MM.1S (cell line): ENCODE results near the gene CPLANE1.

Source experiments
- DNase-seq: peaks from one replicate; pipeline ENCODE4 v3.0.0-alpha.2; 2015
- H2AFZ ChIP-seq: fragments of 300-600 bp; sonication (generic); 2 replicates; pipeline ENCODE4 v1.6.0; 2016; ENCODE audit warnings: antibody characterized with exemption, low read length
- H3F3A ChIP-seq: fragments of 300-600 bp; sonication (generic); 2 replicates; pipeline ENCODE4 v1.6.1; 2016; ENCODE audit warnings: mild to moderate bottlenecking, antibody characterized with exemption, low read length, moderate library complexity, mixed read lengths; ENCODE audit not compliant: insufficient read depth
- H3K27ac ChIP-seq: fragments of 300-600 bp; sonication (generic); 2 replicates; pipeline ENCODE4 v1.5.1; 2016; ENCODE audit warnings: mild to moderate bottlenecking, low read length
- H3K27me3 ChIP-seq: fragments of 300-600 bp; sonication (generic); replicated peaks from 2 replicates; pipeline ENCODE4 v1.6.0; 2016; ENCODE audit warnings: low read length; ENCODE audit not compliant: insufficient read depth
- H3K36me3 ChIP-seq: fragments of 300-600 bp; sonication (generic); replicated peaks from 2 replicates; pipeline ENCODE4 v1.6.1; 2016; ENCODE audit warnings: mild to moderate bottlenecking, low read length, mixed read lengths; ENCODE audit not compliant: insufficient read depth
- H3K4me1 ChIP-seq: fragments of 300-600 bp; sonication (generic); 2 replicates; pipeline ENCODE4 v1.6.1; 2016; ENCODE audit warnings: low read length, mixed read lengths
- H3K4me2 ChIP-seq: fragments of 300-600 bp; sonication (generic); 2 replicates; pipeline ENCODE4 v1.6.0; 2016; ENCODE audit warnings: low read depth, low read length
- H3K4me3 ChIP-seq: fragments of 300-600 bp; sonication (generic); 2 replicates; pipeline ENCODE4 v1.5.1; 2016; ENCODE audit warnings: low read length, mixed read lengths
- H3K79me2 ChIP-seq: fragments of 300-600 bp; sonication (generic); 2 replicates; pipeline ENCODE4 v1.6.1; 2016; ENCODE audit warnings: mixed run types, low read length, mixed read lengths
- H3K9ac ChIP-seq: fragments of 300-600 bp; sonication (generic); 2 replicates; pipeline ENCODE4 v1.6.1; 2016; ENCODE audit warnings: low read length, mixed read lengths
- H3K9me2 ChIP-seq: fragments of 300-600 bp; sonication (generic); replicated peaks from 2 replicates; pipeline ENCODE4 v1.6.1; 2016; ENCODE audit warnings: mild to moderate bottlenecking, low read length, mixed read lengths; ENCODE audit not compliant: insufficient read depth
- H3K9me3 ChIP-seq: fragments of 300-600 bp; sonication (generic); replicated peaks from 2 replicates; pipeline ENCODE4 v1.6.1; 2016; ENCODE audit warnings: mild to moderate bottlenecking, low read length, mixed read lengths; ENCODE audit not compliant: insufficient read depth
- H4K20me1 ChIP-seq: fragments of 300-600 bp; sonication (generic); 2 replicates; pipeline ENCODE4 v1.6.1; 2016; ENCODE audit warnings: mild to moderate bottlenecking, low read length, moderate library complexity, mixed read lengths; ENCODE audit not compliant: insufficient read depth
- CTCF ChIP-seq: fragments of 300-600 bp; sonication (generic); IDR thresholded peaks from 2 replicates; pipeline ENCODE4 v1.5.1; 2016; ENCODE audit warnings: antibody characterized with exemption, low read length, mixed read lengths
- EZH2 ChIP-seq: fragments of 300-600 bp; sonication (generic); optimal IDR thresholded peaks from 2 replicates; pipeline ENCODE3; 2017; ENCODE audit warnings: low read depth, mild to moderate bottlenecking, antibody characterized with exemption, low read length, mixed read lengths
- EZH2phosphoT487 ChIP-seq: fragments of 300-600 bp; sonication (generic); IDR thresholded peaks from 2 replicates; pipeline ENCODE4 v1.6.1; 2018; ENCODE audit warnings: antibody characterized with exemption, low read length

Gene CPLANE1

DNA sequence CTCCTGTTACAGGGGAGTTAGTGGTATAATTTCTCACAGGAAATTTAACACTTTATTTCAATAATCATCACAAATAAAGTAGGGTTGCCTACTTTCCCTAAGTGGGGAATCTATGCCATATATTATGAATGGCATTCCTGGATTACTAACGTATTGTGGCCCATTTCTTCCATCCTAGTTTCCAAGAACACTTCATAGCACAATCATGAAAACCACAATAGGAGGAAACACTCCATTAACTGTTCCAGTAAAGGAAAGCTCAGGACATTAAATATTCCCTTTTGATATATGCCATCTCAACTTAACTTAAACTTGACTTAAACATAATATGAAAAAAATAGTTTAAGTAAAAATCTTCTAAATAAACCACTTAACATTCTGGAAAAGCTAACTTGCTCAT is 2.1 kb downstream of the CPLANE1 start:
- Histone ChIP-seq H3K79me2 (no peaks in the 10 kb centered on the region), H3K27me3 (no peaks in the 10 kb centered on the region), H4K20me1 (no peaks in the 10 kb centered on the region), H3K9ac (no peak overlapping the region), H2AFZ (no peak overlapping the region), H3F3A (no peaks in the 10 kb centered on the region), H3K4me3 (no peak overlapping the region), H3K4me2 (no peak overlapping the region), H3K9me3 (no peaks in the 10 kb centered on the region), H3K36me3 (no peaks in the 10 kb centered on the region), H3K27ac (no peak overlapping the region), H3K4me1 (no peaks in the 10 kb centered on the region), H3K9me2 (no peaks in the 10 kb centered on the region)
- TF ChIP-seq EZH2 = no peak
- no peak for TF ChIP-seq EZH2phosphoT487
- TF ChIP-seq CTCF = no peak
- no peak for DNase-seq

DNA sequence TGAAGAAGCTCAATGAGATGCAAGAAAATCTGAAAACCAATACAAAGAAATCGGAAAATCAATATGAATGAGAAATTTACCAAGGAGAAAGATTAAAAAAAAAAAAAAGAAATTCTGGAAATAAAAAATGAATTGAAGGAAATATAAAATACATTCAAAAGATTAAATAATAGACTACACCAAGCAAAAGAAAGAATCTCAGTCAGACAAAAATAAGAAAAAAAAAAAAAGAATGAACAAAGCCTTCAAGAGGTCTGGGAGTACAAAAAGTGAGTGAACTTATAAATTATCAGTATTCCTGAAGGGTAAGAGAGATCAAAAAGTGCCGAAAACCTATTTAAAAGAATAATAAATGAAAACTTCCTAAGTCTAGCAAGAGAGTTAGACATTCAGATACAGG is 14.9 kb downstream of the CPLANE1 start:
- no peak for DNase-seq
- no peak overlapping the region for H2AFZ ChIP-seq
- TF ChIP-seq CTCF = no peak
- no peak for TF ChIP-seq EZH2phosphoT487
- TF ChIP-seq EZH2 = no peak

GRCh38 chr5:37226377-37226776 is 22.8 kb downstream of the CPLANE1 start:
- H3K9me2 ChIP-seq = no peaks in the 10 kb centered on the region
- H3K4me2 ChIP-seq = no peak overlapping the region
- H3K4me3 ChIP-seq = no peak overlapping the region
- no peaks in the 10 kb centered on the region for H3K27me3 ChIP-seq
- no peaks in the 10 kb centered on the region for H3F3A ChIP-seq
- H3K79me2 ChIP-seq = no peaks in the 10 kb centered on the region
- no peak overlapping the region for H3K27ac ChIP-seq
- H3K9ac ChIP-seq = no peak overlapping the region
- DNase-seq = no peak
- H3K36me3 ChIP-seq = no peaks in the 10 kb centered on the region
- H4K20me1 ChIP-seq = no peaks in the 10 kb centered on the region
- no peak overlapping the region for H2AFZ ChIP-seq
- no peaks in the 10 kb centered on the region for H3K9me3 ChIP-seq
- H3K4me1 ChIP-seq = peaks cover 5% of the 10 kb centered on the region; the same call in 1 of the 2 replicates
- TF ChIP-seq EZH2 (no peak), EZH2phosphoT487 (no peak), CTCF (no peak)

More for the DNA sequence above, 14.9 kb downstream of the CPLANE1 start:
- H3F3A ChIP-seq = no peaks in the 10 kb centered on the region
- no peaks in the 10 kb centered on the region for H4K20me1 ChIP-seq
- H3K9me3 ChIP-seq = no peaks in the 10 kb centered on the region
- H3K4me3 ChIP-seq = no peak overlapping the region
- no peaks in the 10 kb centered on the region for H3K36me3 ChIP-seq
- no peak overlapping the region for H3K9ac ChIP-seq
- H3K4me2 ChIP-seq = no peak overlapping the region
- H3K27ac ChIP-seq = no peak overlapping the region
- H3K27me3 ChIP-seq = no peaks in the 10 kb centered on the region
- H3K79me2 ChIP-seq = no peaks in the 10 kb centered on the region
- H3K4me1 ChIP-seq = no peaks in the 10 kb centered on the region
- no peaks in the 10 kb centered on the region for H3K9me2 ChIP-seq
